Activated T-helper 2 cell treated with anti-CD3 and anti-CD28 coated beads, Interferon-gamma antibody, Interleukin-2, Interleukin-4, amounts not matched to agents 10 μg/mL and 5 μg/mL and 100 μg/mL, durations not matched to agents 14 hours and 24 hours and 36 hours (primary cell): ENCODE measurements around the gene CACNA1D. TPM values are rescaled to one million over a fixed set of nuclear protein-coding genes. Genes with fewer than 3 reads are reported as not detected.

ENCODE experiments used
- DNase-seq: peaks from one replicate; pipeline ENCODE4 v3.0.0; 2021; ENCODE audit warnings: low spot score
- H3K27ac Mint-ChIP-seq: one replicate; pipeline ENCODE4 v1.8.0; 2021; ENCODE audit warnings: mixed read lengths
- H3K27me3 Mint-ChIP-seq: one replicate; pipeline ENCODE4 v1.8.0; 2021; ENCODE audit warnings: low read depth, mixed read lengths
- H3K36me3 Mint-ChIP-seq: one replicate; pipeline ENCODE4 v1.8.0; 2021; ENCODE audit warnings: low read depth, mixed read lengths
- H3K4me1 Mint-ChIP-seq: one replicate; pipeline ENCODE4 v1.8.0; 2021; ENCODE audit warnings: low read depth, mixed read lengths
- H3K4me3 Mint-ChIP-seq: one replicate; pipeline ENCODE4 v1.8.0; 2021; ENCODE audit warnings: low read depth, mild to moderate bottlenecking, moderate library complexity, mixed read lengths
- H3K9me3 Mint-ChIP-seq: one replicate; pipeline ENCODE4 v1.8.0; 2021; ENCODE audit warnings: mixed read lengths
- intact Hi-C: fragments of 100-400 bp; cut with micrococcal nuclease; formaldehyde crosslinking; loops from one replicate; pipeline ENCODE4 v1.15.1; 2023
- total RNA-seq: library from RNA; stranded (reverse); gene quantifications from 2 replicates; pipeline ENCODE4 v1.2.3, GENCODE V29; 2022

The CACNA1D gene
- total RNA-seq, 1 donor from 2014 or later: 9.3 TPM

DNA sequence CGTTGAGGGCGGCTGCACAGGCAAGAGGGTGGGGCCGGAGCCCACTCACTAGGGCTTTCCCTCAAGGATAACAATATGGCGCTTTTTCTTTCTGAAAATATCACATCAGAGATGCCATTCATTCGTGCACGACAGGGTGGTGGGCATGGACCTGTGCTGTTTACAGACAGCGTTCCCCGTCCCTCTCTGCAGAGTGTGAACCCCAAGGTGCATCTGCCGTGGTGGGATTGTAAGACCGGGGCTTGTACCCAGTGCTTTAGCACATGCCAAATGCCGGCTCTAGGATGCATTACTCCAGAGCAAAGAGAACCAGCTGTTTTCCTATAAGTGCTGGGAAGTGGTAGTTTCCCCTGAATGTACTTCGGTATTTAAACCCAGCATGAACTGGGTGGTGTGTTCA, 314.9 kb downstream of the CACNA1D start:
- DNase-seq: no peak
- Mint-ChIP-seq H3K9me3 (no peaks in the 10 kb centered on the region), H3K36me3 (no peaks in the 10 kb centered on the region), H3K4me1 (peaks cover 2% of the 10 kb centered on the region), H3K27ac (no peak overlapping the region), H3K4me3 (no peak overlapping the region), H3K27me3 (peaks cover 5% of the 10 kb centered on the region)
- intact Hi-C loops: no loop called here

DNA sequence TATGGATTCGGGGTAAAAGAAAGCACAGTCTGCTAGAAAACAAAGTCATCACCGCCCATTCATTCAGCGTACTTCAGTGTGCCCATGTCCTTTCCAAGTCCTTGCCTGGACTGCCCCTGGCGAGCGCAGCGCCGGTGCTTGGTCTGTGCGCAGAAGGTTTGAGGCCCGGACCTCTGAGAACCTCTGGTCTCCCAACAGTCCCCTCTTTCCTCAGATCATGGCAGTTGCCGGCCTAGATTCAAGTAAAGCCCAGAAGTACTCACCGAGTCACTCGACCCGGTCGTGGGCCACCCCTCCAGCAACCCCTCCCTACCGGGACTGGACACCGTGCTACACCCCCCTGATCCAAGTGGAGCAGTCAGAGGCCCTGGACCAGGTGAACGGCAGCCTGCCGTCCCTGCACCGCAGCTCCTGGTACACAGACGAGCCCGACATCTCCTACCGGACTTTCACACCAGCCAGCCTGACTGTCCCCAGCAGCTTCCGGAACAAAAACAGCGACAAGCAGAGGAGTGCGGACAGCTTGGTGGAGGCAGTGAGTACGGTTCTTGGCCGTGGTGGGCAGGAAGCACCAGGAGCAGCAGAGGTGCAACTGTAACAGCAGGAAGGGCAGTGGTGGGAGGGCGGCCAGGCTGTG, 315.5 kb downstream of the CACNA1D start:
- Mint-ChIP-seq H3K9me3 (no peaks in the 10 kb centered on the region), H3K27me3 (peaks cover 5% of the 10 kb centered on the region), H3K36me3 (no peaks in the 10 kb centered on the region), H3K4me3 (no peak overlapping the region), H3K27ac (no peak overlapping the region), H3K4me1 (peaks cover 1% of the 10 kb centered on the region)
- intact Hi-C loops: no loop called here
- DNase-seq: no peak

DNA sequence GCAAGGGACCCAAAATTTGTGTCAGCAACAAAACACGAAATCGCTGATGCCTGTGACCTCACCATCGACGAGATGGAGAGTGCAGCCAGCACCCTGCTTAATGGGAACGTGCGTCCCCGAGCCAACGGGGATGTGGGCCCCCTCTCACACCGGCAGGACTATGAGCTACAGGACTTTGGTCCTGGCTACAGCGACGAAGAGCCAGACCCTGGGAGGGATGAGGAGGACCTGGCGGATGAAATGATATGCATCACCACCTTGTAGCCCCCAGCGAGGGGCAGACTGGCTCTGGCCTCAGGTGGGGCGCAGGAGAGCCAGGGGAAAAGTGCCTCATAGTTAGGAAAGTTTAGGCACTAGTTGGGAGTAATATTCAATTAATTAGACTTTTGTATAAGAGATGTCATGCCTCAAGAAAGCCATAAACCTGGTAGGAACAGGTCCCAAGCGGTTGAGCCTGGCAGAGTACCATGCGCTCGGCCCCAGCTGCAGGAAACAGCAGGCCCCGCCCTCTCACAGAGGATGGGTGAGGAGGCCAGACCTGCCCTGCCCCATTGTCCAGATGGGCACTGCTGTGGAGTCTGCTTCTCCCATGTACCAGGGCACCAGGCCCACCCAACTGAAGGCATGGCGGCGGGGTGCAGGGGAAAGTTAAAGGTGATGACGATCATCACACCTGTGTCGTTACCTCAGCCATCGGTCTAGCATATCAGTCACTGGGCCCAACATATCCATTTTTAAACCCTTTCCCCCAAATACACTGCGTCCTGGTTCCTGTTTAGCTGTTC, 316.9 kb downstream of the CACNA1D start:
- Mint-ChIP-seq H3K36me3 (no peaks in the 10 kb centered on the region), H3K27ac (no peak overlapping the region), H3K4me3 (no peak overlapping the region), H3K27me3 (no peaks in the 10 kb centered on the region), H3K9me3 (no peaks in the 10 kb centered on the region), H3K4me1 (peaks cover 1% of the 10 kb centered on the region)
- DNase-seq: no peak
- intact Hi-C loops: no loop called here

DNA sequence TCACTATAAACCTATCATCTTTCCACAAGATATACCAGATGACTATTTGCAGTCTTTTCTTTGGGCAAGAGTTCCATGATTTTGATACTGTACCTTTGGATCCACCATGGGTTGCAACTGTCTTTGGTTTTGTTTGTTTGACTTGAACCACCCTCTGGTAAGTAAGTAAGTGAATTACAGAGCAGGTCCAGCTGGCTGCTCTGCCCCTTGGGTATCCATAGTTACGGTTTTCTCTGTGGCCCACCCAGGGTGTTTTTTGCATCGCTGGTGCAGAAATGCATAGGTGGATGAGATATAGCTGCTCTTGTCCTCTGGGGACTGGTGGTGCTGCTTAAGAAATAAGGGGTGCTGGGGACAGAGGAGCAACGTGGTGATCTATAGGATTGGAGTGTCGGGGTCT, 318.0 kb downstream of the CACNA1D start:
- H3K4me1 Mint-ChIP-seq: no peaks in the 10 kb centered on the region
- no peak overlapping the region for H3K27ac Mint-ChIP-seq
- H3K9me3 Mint-ChIP-seq: no peaks in the 10 kb centered on the region
- intact Hi-C loops: no loop called here
- no peaks in the 10 kb centered on the region for H3K36me3 Mint-ChIP-seq
- no peak for DNase-seq
- H3K4me3 Mint-ChIP-seq: no peak overlapping the region
- H3K27me3 Mint-ChIP-seq: no peaks in the 10 kb centered on the region

DNA sequence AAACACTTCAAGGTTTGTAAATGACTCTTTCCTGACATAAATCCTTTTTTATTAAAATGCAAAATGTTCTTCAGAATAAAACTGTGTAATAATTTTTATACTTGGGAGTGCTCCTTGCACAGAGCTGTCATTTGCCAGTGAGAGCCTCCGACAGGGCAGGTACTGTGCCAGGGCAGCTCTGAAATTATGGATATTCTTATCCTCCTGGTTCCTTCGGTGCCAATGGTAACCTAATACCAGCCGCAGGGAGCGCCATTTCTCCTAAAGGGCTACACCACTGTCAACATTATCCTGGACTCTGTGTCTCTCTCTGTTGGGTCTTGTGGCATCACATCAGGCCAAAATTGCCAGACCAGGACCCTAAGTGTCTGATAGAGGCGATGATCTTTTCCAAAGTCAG, 318.8 kb downstream of the CACNA1D start:
- Mint-ChIP-seq H3K36me3 (peaks cover 4% of the 10 kb centered on the region), H3K27me3 (peaks cover 2% of the 10 kb centered on the region), H3K9me3 (no peaks in the 10 kb centered on the region), H3K4me3 (no peak overlapping the region), H3K4me1 (peaks cover 5% of the 10 kb centered on the region), H3K27ac (no peak overlapping the region)
- intact Hi-C loops: no loop called here
- DNase-seq: no peak

DNA sequence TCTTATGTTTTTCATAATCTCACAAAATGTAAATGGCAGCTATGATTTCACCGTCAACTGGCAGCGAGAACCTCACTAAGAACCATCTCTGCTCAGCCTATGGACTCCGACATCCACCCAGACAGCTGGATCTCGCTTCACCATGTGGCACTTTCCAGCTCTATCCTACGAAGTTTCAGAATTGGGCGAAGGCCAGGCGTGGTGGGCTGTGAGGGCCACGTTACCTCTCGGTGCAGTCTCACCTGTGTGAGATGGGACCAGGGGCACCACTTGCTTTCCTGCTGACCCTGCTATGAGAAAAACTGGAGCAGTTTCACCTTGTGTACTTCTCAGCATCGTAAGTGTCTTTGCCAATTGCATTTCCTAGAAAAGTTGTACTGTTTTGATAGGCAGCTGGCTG, 319.5 kb downstream of the CACNA1D start:
- intact Hi-C loops: no loop called here
- H3K4me3 Mint-ChIP-seq: no peak overlapping the region
- DNase-seq: no peak
- H3K27ac Mint-ChIP-seq: no peak overlapping the region
- H3K36me3 Mint-ChIP-seq: peaks cover 4% of the 10 kb centered on the region
- H3K27me3 Mint-ChIP-seq: peaks cover 2% of the 10 kb centered on the region
- H3K9me3 Mint-ChIP-seq: no peaks in the 10 kb centered on the region
- peaks cover 5% of the 10 kb centered on the region for H3K4me1 Mint-ChIP-seq

DNA sequence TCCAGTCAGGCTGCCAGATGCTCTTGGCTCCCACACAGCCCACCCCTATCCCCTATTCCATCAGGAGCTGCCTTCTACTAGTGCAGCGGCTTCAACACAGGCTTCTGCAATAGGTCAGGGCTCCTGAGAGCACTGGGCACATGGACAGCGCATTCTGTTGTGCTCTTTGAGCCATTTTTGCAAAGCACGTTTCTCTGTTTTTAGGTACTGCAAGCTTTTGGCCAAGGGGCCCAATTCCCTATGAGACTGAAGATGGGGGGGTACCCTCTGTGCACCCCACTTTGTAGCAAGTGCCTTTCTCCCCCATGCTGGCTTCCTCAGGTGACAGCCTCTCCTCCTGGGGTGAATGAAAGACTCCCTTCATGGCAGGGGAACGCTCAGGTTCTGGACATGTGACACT, 320.7 kb downstream of the CACNA1D start:
- DNase-seq: no peak
- intact Hi-C loops: no loop called here
- peaks cover 5% of the 10 kb centered on the region for H3K4me1 Mint-ChIP-seq
- no peak overlapping the region for H3K4me3 Mint-ChIP-seq
- no peaks in the 10 kb centered on the region for H3K9me3 Mint-ChIP-seq
- no peak overlapping the region for H3K27ac Mint-ChIP-seq
- peaks cover 2% of the 10 kb centered on the region for H3K27me3 Mint-ChIP-seq
- peaks cover 4% of the 10 kb centered on the region for H3K36me3 Mint-ChIP-seq

DNA sequence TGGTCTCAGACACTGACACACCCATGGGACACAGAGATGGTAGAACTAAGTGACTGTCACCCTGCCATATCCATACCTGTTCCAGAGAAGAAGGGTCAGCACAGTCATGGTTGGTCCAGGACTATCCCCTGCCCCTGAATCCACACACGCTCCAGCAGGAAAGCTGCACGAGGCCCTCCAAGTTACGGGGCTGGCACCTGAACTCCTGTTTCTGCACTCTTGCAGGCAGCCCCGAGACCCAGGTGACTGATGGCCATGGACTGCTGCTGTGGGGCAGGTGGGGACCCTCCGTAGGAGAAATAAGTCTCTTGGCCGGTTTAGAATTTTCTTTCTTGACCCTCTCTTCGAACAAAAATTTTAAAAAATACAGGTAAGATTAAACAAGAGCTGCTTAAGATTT, 321.2 kb downstream of the CACNA1D start:
- H3K9me3 Mint-ChIP-seq: no peaks in the 10 kb centered on the region
- H3K27ac Mint-ChIP-seq: no peak overlapping the region
- peaks cover 4% of the 10 kb centered on the region for H3K36me3 Mint-ChIP-seq
- no peak for DNase-seq
- H3K4me1 Mint-ChIP-seq: peaks cover 5% of the 10 kb centered on the region
- H3K27me3 Mint-ChIP-seq: peaks cover 2% of the 10 kb centered on the region
- H3K4me3 Mint-ChIP-seq: no peak overlapping the region
- intact Hi-C loops: no loop called here

DNA sequence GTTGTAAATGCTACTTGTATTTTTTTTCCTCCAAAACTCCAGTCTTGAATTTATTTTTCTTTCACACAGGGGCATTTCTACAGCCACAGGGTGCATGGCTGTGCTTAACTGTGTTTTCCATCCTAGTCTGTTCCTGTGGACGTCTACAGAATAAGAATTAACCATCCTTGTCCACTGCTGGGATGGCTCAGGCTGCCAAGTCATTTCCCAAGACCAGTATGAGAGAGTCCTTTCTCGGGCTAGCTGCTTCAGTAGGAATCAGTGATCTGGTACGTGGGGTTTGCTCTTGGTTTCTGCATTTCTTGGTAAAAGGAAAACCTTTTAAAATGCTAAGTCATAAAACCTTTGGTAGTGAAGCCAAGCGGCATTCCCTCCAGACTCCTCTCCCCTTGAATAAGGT, 322.0 kb downstream of the CACNA1D start:
- Mint-ChIP-seq H3K36me3 (peaks cover 4% of the 10 kb centered on the region), H3K4me3 (no peak overlapping the region), H3K9me3 (no peaks in the 10 kb centered on the region), H3K27me3 (peaks cover 2% of the 10 kb centered on the region), H3K4me1 (peaks cover 5% of the 10 kb centered on the region), H3K27ac (no peak overlapping the region)
- intact Hi-C loops: no loop called here
- DNase-seq: no peak

DNA sequence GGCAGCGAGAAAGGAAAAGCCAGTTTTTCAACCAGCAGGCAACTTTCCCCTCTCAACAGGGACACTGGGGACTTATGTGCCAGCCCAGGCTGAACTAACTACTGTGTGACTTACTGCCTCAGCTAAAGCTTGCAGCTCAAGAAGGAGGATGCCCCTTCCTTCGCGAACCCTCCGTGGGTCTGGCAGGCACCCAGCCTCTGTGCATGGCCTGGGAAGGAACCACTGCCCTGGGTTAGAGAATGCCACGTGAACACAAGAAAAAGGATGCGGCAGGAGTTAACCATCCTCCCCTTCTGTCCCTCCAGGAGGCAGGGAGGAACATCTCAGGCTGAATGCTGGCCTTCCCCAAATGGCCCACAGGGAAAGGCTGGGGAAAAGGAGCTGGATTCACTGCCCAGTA, 322.8 kb downstream of the CACNA1D start:
- Mint-ChIP-seq H3K4me1 (peaks cover 5% of the 10 kb centered on the region), H3K27me3 (peaks cover 2% of the 10 kb centered on the region), H3K4me3 (no peak overlapping the region), H3K27ac (no peak overlapping the region), H3K9me3 (no peaks in the 10 kb centered on the region), H3K36me3 (peaks cover 4% of the 10 kb centered on the region)
- no peak for DNase-seq
- intact Hi-C loops: no loop called here

DNA sequence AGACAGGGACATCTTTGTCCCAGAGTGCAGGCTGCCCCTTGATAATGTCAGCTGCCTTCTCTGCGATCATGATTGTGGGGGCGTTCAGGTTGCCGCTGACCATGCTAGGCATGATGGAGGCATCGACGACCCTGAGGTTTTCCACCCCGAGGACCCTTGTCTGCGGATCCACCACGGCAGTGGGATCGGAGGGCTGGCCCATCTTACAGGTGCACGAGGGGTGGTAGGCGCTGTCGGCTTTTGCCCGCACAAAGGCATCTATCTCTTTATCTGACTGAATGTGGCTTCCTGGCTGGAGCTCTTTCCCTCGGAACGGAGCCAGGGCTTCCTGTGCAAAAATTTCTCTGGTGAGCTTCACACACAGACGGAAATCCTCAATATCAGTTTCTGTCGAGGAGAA, 323.4 kb downstream of the CACNA1D start:
- H3K9me3 Mint-ChIP-seq: no peaks in the 10 kb centered on the region
- DNase-seq: no peak
- peaks cover 2% of the 10 kb centered on the region for H3K27me3 Mint-ChIP-seq
- peaks cover 5% of the 10 kb centered on the region for H3K4me1 Mint-ChIP-seq
- intact Hi-C loops: no loop called here
- H3K27ac Mint-ChIP-seq: no peak overlapping the region
- peaks cover 4% of the 10 kb centered on the region for H3K36me3 Mint-ChIP-seq
- no peak overlapping the region for H3K4me3 Mint-ChIP-seq

DNA sequence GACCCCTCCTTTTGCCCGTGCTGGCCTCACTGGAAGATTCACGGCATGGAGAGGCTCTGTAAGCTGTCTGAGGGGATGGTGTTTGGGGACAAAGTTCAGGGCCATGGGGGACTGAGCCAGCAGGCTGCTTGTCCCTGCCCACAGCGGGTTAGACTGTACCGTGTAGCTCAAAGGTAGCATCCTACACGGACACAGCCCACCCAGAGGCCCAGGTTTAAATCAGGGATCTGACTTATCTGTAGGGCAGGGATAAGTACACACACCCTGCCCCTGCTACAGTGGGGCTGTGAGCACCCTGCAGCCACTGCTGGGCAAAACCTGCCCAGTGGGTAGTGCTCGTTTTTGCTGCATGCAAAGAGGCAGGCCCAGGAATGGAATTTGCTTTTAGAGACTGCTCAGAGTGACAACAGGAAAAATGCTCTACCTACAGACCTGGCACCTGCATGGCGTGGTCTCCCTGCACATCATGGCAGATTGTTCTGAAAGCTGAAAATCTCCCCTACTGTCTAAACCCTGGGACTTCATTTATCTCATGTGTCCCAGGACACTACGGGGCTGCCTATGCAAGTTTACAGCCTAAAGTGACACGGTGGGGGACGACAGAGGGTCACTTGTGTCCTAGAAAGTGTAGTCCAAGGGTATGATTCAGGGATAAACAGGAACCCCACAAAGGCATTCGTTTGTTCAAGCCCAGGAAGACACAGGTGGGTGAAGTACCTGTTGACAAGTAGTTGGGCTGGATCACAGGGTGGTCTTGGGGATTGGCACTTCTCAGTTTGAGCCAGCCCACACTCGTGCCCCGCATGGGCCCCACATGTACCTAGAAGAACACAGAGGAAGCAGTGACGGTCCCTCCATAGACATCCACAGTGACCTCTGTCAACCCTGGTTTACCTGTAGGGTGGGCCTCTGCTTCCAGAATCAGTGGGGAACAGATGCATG, 324.1 kb downstream of the CACNA1D start:
- peaks cover 5% of the 10 kb centered on the region for H3K4me1 Mint-ChIP-seq

More for the DNA sequence above, 324.1 kb downstream of the CACNA1D start:
- intact Hi-C loops: no loop called here
- no peak for DNase-seq
- H3K27me3 Mint-ChIP-seq: peaks cover 2% of the 10 kb centered on the region
- peaks cover 4% of the 10 kb centered on the region for H3K36me3 Mint-ChIP-seq
- H3K9me3 Mint-ChIP-seq: no peaks in the 10 kb centered on the region
- H3K4me3 Mint-ChIP-seq: no peak overlapping the region
- no peak overlapping the region for H3K27ac Mint-ChIP-seq
